Measurements from ENCODE around the gene MYO9A. TPM values are rescaled to one million over a fixed set of nuclear protein-coding genes. Genes with fewer than 3 reads are reported as not detected.

MYO9A gene
- total and polyA plus RNA-seq, 10 of the 15 experiments (the other 5 are each of a cell fraction or from before 2014, with no cell fraction given), result 3.3 to 25.3 (median 12.2) TPM

GRCh38 chr15:72098040-72098439 is 19.9 kb downstream of the MYO9A start (continued):
- TF ChIP-seq MAX (IDR thresholded peaks at IDR 0.05; ENCODE audit: low read depth, low read length) (no peak), BCLAF1 (IDR thresholded peaks at IDR 0.05) (no peak), EP300 (IDR thresholded peaks at IDR 0.05; ENCODE audit: borderline replicate concordance in 1 of 2, control insufficient read depth in 1 of 2, low read depth in 2 of 2, low read length in 2 of 2) (no peak)

- 93% methylated on average over 1 of the region's 1 CpG for WGBS (ENCODE audit: insufficient coverage, insufficient replicate concordance, low lambda C conversion rate, missing lambda C conversion rate)
- no TSS peak for BruUV-seq (replicated peaks)
- no peak for DNase-seq (ENCODE audit: low read depth, low spot score)
- ChIA-PET RAD21 (ENCODE audit: unreplicated experiment) (no interaction called here), POLR2A (no interaction called here), CTCF (no interaction called here), SMC1A (ENCODE audit: uncharacterized antibody, unreplicated experiment) (no interaction called here)
- in situ Hi-C loops (cut with MboI), result no loop called here
- H3K9ac ChIP-seq (ENCODE audit: control insufficient read depth, insufficient read depth, low read length), result no peak overlapping the region
- no peaks in the 10 kb centered on the region for H3K9me3 ChIP-seq (replicated peaks; ENCODE audit: control insufficient read depth, insufficient read depth, low read length)
- no peaks in the 10 kb centered on the region for H3K79me2 ChIP-seq (ENCODE audit: control insufficient read depth, insufficient read depth, low read length)
- H3K4me1 ChIP-seq (ENCODE audit: control insufficient read depth, insufficient read depth, low read length), result no peaks in the 10 kb centered on the region
- H3K4me3 ChIP-seq, result no peak overlapping the region
- H3K27ac ChIP-seq (ENCODE audit: control insufficient read depth, insufficient read depth), result no peak overlapping the region
- no peaks in the 10 kb centered on the region for H4K20me1 ChIP-seq (ENCODE audit: control insufficient read depth, insufficient read depth)
- H3K27me3 ChIP-seq (replicated peaks in 1 of 2; ENCODE audit: control insufficient read depth in 2 of 2, insufficient read depth in 2 of 2, low read length in 1 of 2), result no peaks in the 10 kb centered on the region
- no peak for ATAC-seq
- TF ChIP-seq NFYA (IDR thresholded peaks at IDR 0.05; ENCODE audit: borderline replicate concordance, low read depth, low read length), result no peak
- TF ChIP-seq BRCA1 (IDR thresholded peaks at IDR 0.05; ENCODE audit: low read depth, low read length), result no peak
- no peak for TF ChIP-seq PAX8 (IDR thresholded peaks at IDR 0.05)
- no peak for TF ChIP-seq SUZ12 (IDR thresholded peaks at IDR 0.05; ENCODE audit: unreplicated experiment)
- TF ChIP-seq EED (IDR thresholded peaks at IDR 0.05; ENCODE audit: low read depth), result no peak
- TF ChIP-seq RBBP5 (conservative IDR thresholded peaks at IDR 0.05), result no peak
- no peak for TF ChIP-seq ZSCAN29 (IDR thresholded peaks at IDR 0.05)
- TF ChIP-seq EGR1 (IDR thresholded peaks at IDR 0.05; ENCODE audit: borderline replicate concordance in 1 of 2, low read depth in 2 of 2, low read length in 2 of 2), result no peak
- TF ChIP-seq MTA2 (IDR thresholded peaks at IDR 0.05; ENCODE audit: low read depth), result no peak
- H3K36me3 ChIP-seq (ENCODE audit: control insufficient read depth in 2 of 2, insufficient read depth in 2 of 2, low read length in 1 of 2), result no peaks in the 10 kb centered on the region
- H2AFZ ChIP-seq (ENCODE audit: control insufficient read depth, low read depth, low read length), result no peak overlapping the region
- FAIRE-seq, result no peak
- H3K4me2 ChIP-seq (ENCODE audit: control insufficient read depth, insufficient read depth), result no peak overlapping the region
- intact Hi-C loops (cut with micrococcal nuclease; ENCODE audit: unreplicated experiment), result no loop called here
Measured at GRCh38 chr15:72096796-72097195, 21.2 kb downstream of the MYO9A start.

Measured in GM12878 (cell line).